Keratinocyte (primary cell): ENCODE results near the gene CD59.

ENCODE experiments used
- EZH2 ChIP-seq: IDR thresholded peaks from one replicate; pipeline ENCODE4 v1.6.1; 2012; ENCODE audit warnings: inconsistent platforms, mild to moderate bottlenecking, low read length, moderate library complexity
- TF ChIP-seq, protein P1 (sequence below), 3 experiments: IDR thresholded peaks in 1 of 3; conservative IDR thresholded peaks in 1 of 3; optimal IDR thresholded peaks in 1 of 3; 2 replicates in 2 of 3; 3 replicates in 1 of 3; pipeline versions ENCODE3 to v1.5.1; 2011; ENCODE audit warnings: low read length in 3 of 3, mild to moderate bottlenecking in 3 of 3, moderate library complexity in 2 of 3, control low read depth in 1 of 3, inconsistent platforms in 1 of 3; ENCODE audit not compliant: insufficient read depth in 2 of 3; ENCODE audit errors: extremely low read depth in 1 of 3

DNA sequence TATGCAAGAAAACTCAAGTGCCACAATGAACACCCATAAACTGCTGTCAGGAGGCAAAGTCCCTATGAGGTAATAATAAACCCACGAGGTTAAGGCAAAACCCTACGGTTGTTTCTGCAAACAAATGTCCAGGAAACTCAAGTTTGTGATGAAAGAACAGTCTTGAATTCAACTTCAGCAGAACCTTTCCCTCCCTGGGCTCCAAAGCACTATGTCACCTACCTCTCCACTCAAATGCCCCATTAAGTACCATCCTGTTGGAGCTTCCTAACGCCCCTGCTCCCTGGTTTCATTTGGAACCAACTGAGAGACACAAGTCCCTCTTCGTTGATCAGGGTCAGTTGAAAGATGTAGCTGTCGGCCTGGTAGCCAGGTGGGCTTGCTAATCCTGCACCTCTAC, 33.0 kb downstream of the CD59 start:
- TF ChIP-seq, protein P1, sequence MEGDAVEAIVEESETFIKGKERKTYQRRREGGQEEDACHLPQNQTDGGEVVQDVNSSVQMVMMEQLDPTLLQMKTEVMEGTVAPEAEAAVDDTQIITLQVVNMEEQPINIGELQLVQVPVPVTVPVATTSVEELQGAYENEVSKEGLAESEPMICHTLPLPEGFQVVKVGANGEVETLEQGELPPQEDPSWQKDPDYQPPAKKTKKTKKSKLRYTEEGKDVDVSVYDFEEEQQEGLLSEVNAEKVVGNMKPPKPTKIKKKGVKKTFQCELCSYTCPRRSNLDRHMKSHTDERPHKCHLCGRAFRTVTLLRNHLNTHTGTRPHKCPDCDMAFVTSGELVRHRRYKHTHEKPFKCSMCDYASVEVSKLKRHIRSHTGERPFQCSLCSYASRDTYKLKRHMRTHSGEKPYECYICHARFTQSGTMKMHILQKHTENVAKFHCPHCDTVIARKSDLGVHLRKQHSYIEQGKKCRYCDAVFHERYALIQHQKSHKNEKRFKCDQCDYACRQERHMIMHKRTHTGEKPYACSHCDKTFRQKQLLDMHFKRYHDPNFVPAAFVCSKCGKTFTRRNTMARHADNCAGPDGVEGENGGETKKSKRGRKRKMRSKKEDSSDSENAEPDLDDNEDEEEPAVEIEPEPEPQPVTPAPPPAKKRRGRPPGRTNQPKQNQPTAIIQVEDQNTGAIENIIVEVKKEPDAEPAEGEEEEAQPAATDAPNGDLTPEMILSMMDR (optimal IDR thresholded peaks at IDR 0.05 in 1 of 3, IDR thresholded peaks at IDR 0.05 in 1 of 3, conservative IDR thresholded peaks at IDR 0.05 in 1 of 3; ENCODE audit: extremely low read depth in 1 of 3, insufficient read depth in 2 of 3, low read length in 3 of 3) = no peak
- TF ChIP-seq EZH2 = no peak
